ENCODE measurements around the gene CAPN2. TPM values are rescaled to one million over a fixed set of nuclear protein-coding genes. Genes with fewer than 3 reads are reported as not detected.
A peak's percentile ranks its signal among the peaks of the same experiment; 100 is the strongest.

CAPN2 gene
- total RNA-seq, 1 experiment from 2014 or later = 75.9 TPM

GRCh38 chr1:223712850-223713474 lies 623 bp downstream of the CAPN2 start:
- no peak for DNase-seq (ENCODE audit: low read depth, low spot score)
- in situ Hi-C loops (cut with HindIII; ENCODE audit: low pct_unique_long_range_greater_than_20kb, low sequenced_read_pairs) = no loop called here

GRCh38 chr1:223713546-223714420 lies 1.4 kb downstream of the CAPN2 start:
- in situ Hi-C loops (cut with HindIII; ENCODE audit: low pct_unique_long_range_greater_than_20kb, low sequenced_read_pairs) = no loop called here
- DNase-seq (ENCODE audit: low read depth, low spot score) = no peak

- in situ Hi-C loops (cut with HindIII; ENCODE audit: low pct_unique_long_range_greater_than_20kb, low sequenced_read_pairs) = no loop called here
- DNase-seq (ENCODE audit: low read depth, low spot score) = no peak
These were observed 2.0 kb downstream of the CAPN2 start for GRCh38 chr1:223714421-223714724.

GRCh38 chr1:223714849-223715603 lies 2.7 kb downstream of the CAPN2 start:
- DNase-seq (ENCODE audit: low read depth, low spot score) = no peak
- in situ Hi-C loops (cut with HindIII; ENCODE audit: low pct_unique_long_range_greater_than_20kb, low sequenced_read_pairs) = no loop called here

- no peak for DNase-seq (ENCODE audit: low read depth, low spot score)
- in situ Hi-C loops (cut with HindIII; ENCODE audit: low pct_unique_long_range_greater_than_20kb, low sequenced_read_pairs) = no loop called here
These were observed 3.3 kb downstream of the CAPN2 start for GRCh38 chr1:223715604-223716172.

GRCh38 chr1:223716302-223716862 lies 4.0 kb downstream of the CAPN2 start:
- no peak for DNase-seq (ENCODE audit: low read depth, low spot score)
- in situ Hi-C loops (cut with HindIII; ENCODE audit: low pct_unique_long_range_greater_than_20kb, low sequenced_read_pairs) = no loop called here

- no peak for DNase-seq (ENCODE audit: low read depth, low spot score)
- in situ Hi-C loops (cut with HindIII; ENCODE audit: low pct_unique_long_range_greater_than_20kb, low sequenced_read_pairs) = no loop called here
These were observed 4.8 kb downstream of the CAPN2 start for GRCh38 chr1:223717123-223717522.

- in situ Hi-C loops (cut with HindIII; ENCODE audit: low pct_unique_long_range_greater_than_20kb, low sequenced_read_pairs) = no loop called here
- DNase-seq (ENCODE audit: low read depth, low spot score) = no peak
These were observed 5.5 kb downstream of the CAPN2 start for GRCh38 chr1:223717695-223718363.

GRCh38 chr1:223718850-223719249 lies 6.5 kb downstream of the CAPN2 start:
- no peak for DNase-seq (ENCODE audit: low read depth, low spot score)
- in situ Hi-C loops (cut with HindIII; ENCODE audit: low pct_unique_long_range_greater_than_20kb, low sequenced_read_pairs) = no loop called here

GRCh38 chr1:223720971-223721591 lies 8.7 kb downstream of the CAPN2 start:
- DNase-seq (ENCODE audit: low read depth, low spot score) = no peak
- in situ Hi-C loops (cut with HindIII; ENCODE audit: low pct_unique_long_range_greater_than_20kb, low sequenced_read_pairs) = no loop called here

GRCh38 chr1:223721658-223722607 lies 9.6 kb downstream of the CAPN2 start:
- in situ Hi-C loops (cut with HindIII; ENCODE audit: low pct_unique_long_range_greater_than_20kb, low sequenced_read_pairs) = no loop called here
- no peak for DNase-seq (ENCODE audit: low read depth, low spot score)

GRCh38 chr1:223723351-223723904 lies 11.1 kb downstream of the CAPN2 start:
- in situ Hi-C loops (cut with HindIII; ENCODE audit: low pct_unique_long_range_greater_than_20kb, low sequenced_read_pairs) = no loop called here
- no peak for DNase-seq (ENCODE audit: low read depth, low spot score)

- no peak for DNase-seq (ENCODE audit: low read depth, low spot score)
- in situ Hi-C loops (cut with HindIII; ENCODE audit: low pct_unique_long_range_greater_than_20kb, low sequenced_read_pairs) = no loop called here
These were observed 12.0 kb downstream of the CAPN2 start for GRCh38 chr1:223724376-223724775.

- in situ Hi-C loops (cut with HindIII; ENCODE audit: low pct_unique_long_range_greater_than_20kb, low sequenced_read_pairs) = no loop called here
- no peak for DNase-seq (ENCODE audit: low read depth, low spot score)
These were observed 13.2 kb downstream of the CAPN2 start for GRCh38 chr1:223725578-223725977.

- DNase-seq (ENCODE audit: low read depth, low spot score) = peak; percentile 45
- in situ Hi-C loops (cut with HindIII; ENCODE audit: low pct_unique_long_range_greater_than_20kb, low sequenced_read_pairs) = no loop called here
These were observed 14.2 kb downstream of the CAPN2 start for GRCh38 chr1:223726380-223727001.

Data from SK-MEL-5 (cell line).